ENCODE data around the gene TP73.

Gene TP73

GRCh38 chr1:3711381-3711779 is 59.1 kb downstream of the TP73 start:
- DNase-seq = no peak

GRCh38 chr1:3711780-3712451 is 59.6 kb downstream of the TP73 start:
- DNase-seq = no peak

GRCh38 chr1:3712573-3713535 is 60.5 kb downstream of the TP73 start:
- no peak for DNase-seq

- DNase-seq = no peak
Measured at GRCh38 chr1:3713840-3714239, 61.5 kb downstream of the TP73 start.

- no peak for DNase-seq
Measured at GRCh38 chr1:3714284-3714741, 62.0 kb downstream of the TP73 start.

GRCh38 chr1:3714814-3715213 is 62.5 kb downstream of the TP73 start:
- DNase-seq = no peak

GRCh38 chr1:3716351-3716750 is 64.0 kb downstream of the TP73 start:
- no peak for DNase-seq

- no peak for DNase-seq
Measured at GRCh38 chr1:3717041-3717714, 64.9 kb downstream of the TP73 start.

- DNase-seq = no peak
Measured at GRCh38 chr1:3717715-3718601, 65.6 kb downstream of the TP73 start.

GRCh38 chr1:3718764-3719163 is 66.4 kb downstream of the TP73 start:
- DNase-seq = no peak

GRCh38 chr1:3721955-3722465 is 69.7 kb downstream of the TP73 start:
- DNase-seq = no peak

GRCh38 chr1:3722846-3723245 is 70.5 kb downstream of the TP73 start:
- DNase-seq = no peak

- DNase-seq = peak; percentile 81
Measured at GRCh38 chr1:3724416-3725030, 72.2 kb downstream of the TP73 start.

- DNase-seq = no peak
Measured at GRCh38 chr1:3725366-3725765, 73.0 kb downstream of the TP73 start.

- DNase-seq = no peak
Measured at GRCh38 chr1:3727042-3727824, 74.9 kb downstream of the TP73 start.

GRCh38 chr1:3727825-3728776 is 75.8 kb downstream of the TP73 start:
- no peak for DNase-seq

- DNase-seq = no peak
Measured at GRCh38 chr1:3729594-3730542, 77.6 kb downstream of the TP73 start.

- no peak for DNase-seq
Measured at GRCh38 chr1:3730543-3731247, 78.4 kb downstream of the TP73 start.

All from activated naive CD4-positive, alpha-beta T cell treated with anti-CD3 and anti-CD28 coated beads, Interleukin-2, amount 50 U/mL, for 16 hours (primary cell).